ENCODE measurements around the gene SPECC1.

GRCh38 chr17:20153231-20153630 is 144.1 kb downstream of the SPECC1 start:
- no peak for TF ChIP-seq CTCF (conservative IDR thresholded peaks at IDR 0.05)
- no peak for TF ChIP-seq EZH2 (IDR thresholded peaks at IDR 0.05; ENCODE audit: low read depth)

Data from PC-9 (cell line).